GM18507 (cell line): Measurements from ENCODE around the gene TBPL2.
"Not testable (repeated sequence)": the region's sequence is repeated elsewhere in the genome, so short reads cannot be mapped to it uniquely, and the experiment has no call there.

Experiments used
- DNase-seq: peaks from one replicate; pipeline ENCODE4 v3.0.0; 2011; ENCODE audit warnings: low read depth; ENCODE audit not compliant: insufficient read length; ENCODE audit errors: extremely low spot score
- FAIRE-seq: peaks from 2 replicates; lab custom pipeline; 2011; peaks lifted over from hg19 to GRCh38; lab: Jason Lieb, UNC

TBPL2 gene

GRCh38 chr14:55446127-55446736 lies 5.8 kb upstream of the TBPL2 start:
- FAIRE-seq = peak; percentile 55
- no peak for DNase-seq

- FAIRE-seq (no peak), DNase-seq (no peak)
These were observed 870 bp upstream of the TBPL2 start for GRCh38 chr14:55441286-55441685.

GRCh38 chr14:55438066-55438683 lies 2.2 kb downstream of the TBPL2 start:
- FAIRE-seq (peak; percentile 80), DNase-seq (no peak)

- no peak for FAIRE-seq
- DNase-seq = no peak
These were observed 3.5 kb downstream of the TBPL2 start for GRCh38 chr14:55436931-55437330.

- no peak for FAIRE-seq
These were observed 3.9 kb downstream of the TBPL2 start for GRCh38 chr14:55436519-55436918.

GRCh38 chr14:55434805-55435174 lies 5.6 kb downstream of the TBPL2 start:
- DNase-seq = no peak
- no peak for FAIRE-seq

More at GRCh38 chr14:55436519-55436918, 3.9 kb downstream of the TBPL2 start:
- no peak for DNase-seq

GRCh38 chr14:55433880-55434804 lies 6.3 kb downstream of the TBPL2 start:
- FAIRE-seq = peak; percentile 64
- DNase-seq = no peak

GRCh38 chr14:55432628-55433027 lies 7.8 kb downstream of the TBPL2 start:
- FAIRE-seq (no peak), DNase-seq (no peak)

GRCh38 chr14:55430024-55430690 lies 10.3 kb downstream of the TBPL2 start:
- DNase-seq = peak; percentile 44
- FAIRE-seq = peak; percentile 79

- FAIRE-seq (no peak), DNase-seq (no peak)
These were observed 13.0 kb downstream of the TBPL2 start for GRCh38 chr14:55427439-55427838.

GRCh38 chr14:55426891-55427290 lies 13.5 kb downstream of the TBPL2 start:
- no peak for DNase-seq
- FAIRE-seq = no peak

GRCh38 chr14:55425091-55425490 lies 15.3 kb downstream of the TBPL2 start:
- DNase-seq (no peak), FAIRE-seq (no peak)

- DNase-seq (no peak), FAIRE-seq (no peak)
These were observed 16.4 kb downstream of the TBPL2 start for GRCh38 chr14:55423969-55424368.

- DNase-seq, FAIRE-seq: not testable (repeated sequence)
These were observed 18.1 kb downstream of the TBPL2 start for GRCh38 chr14:55422338-55422737.

- no peak for FAIRE-seq
These were observed 20.8 kb downstream of the TBPL2 start for GRCh38 chr14:55419663-55420062.

GRCh38 chr14:55418411-55418810 lies 22.0 kb downstream of the TBPL2 start:
- DNase-seq (no peak), FAIRE-seq (no peak)

More at GRCh38 chr14:55419663-55420062, 20.8 kb downstream of the TBPL2 start:
- DNase-seq = no peak

- DNase-seq (no peak), FAIRE-seq (no peak)
These were observed 22.5 kb downstream of the TBPL2 start for GRCh38 chr14:55417955-55418354.

- no peak for FAIRE-seq
- no peak for DNase-seq
These were observed 23.6 kb downstream of the TBPL2 start for GRCh38 chr14:55416866-55417265.

GRCh38 chr14:55414551-55414950 lies 25.9 kb downstream of the TBPL2 start:
- DNase-seq = no peak

GRCh38 chr14:55412676-55413075 lies 27.7 kb downstream of the TBPL2 start:
- FAIRE-seq (no peak), DNase-seq (no peak)

More at GRCh38 chr14:55414551-55414950, 25.9 kb downstream of the TBPL2 start:
- FAIRE-seq = no peak
